ENCODE results near the gene DPP9.

DNA sequence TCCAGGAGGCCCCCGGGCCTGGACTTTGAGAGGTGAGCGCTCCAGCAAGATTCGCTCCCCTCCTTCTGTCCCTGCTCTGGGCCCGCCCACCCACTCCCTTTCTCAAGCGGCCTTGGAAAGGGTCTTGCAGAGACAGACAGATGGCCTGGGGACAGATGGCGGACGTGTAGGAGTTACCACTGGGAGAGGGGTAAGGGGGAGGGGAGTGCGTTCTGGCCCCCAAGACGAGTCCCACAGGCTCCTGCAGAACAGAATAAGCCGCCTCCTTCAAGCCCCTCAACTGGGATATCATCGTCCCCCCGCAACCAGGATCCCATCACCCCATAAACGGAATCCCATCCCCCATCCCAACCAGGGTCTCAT is 87.9 kb downstream of the DPP9 start:
- TF ChIP-seq, protein P1, sequence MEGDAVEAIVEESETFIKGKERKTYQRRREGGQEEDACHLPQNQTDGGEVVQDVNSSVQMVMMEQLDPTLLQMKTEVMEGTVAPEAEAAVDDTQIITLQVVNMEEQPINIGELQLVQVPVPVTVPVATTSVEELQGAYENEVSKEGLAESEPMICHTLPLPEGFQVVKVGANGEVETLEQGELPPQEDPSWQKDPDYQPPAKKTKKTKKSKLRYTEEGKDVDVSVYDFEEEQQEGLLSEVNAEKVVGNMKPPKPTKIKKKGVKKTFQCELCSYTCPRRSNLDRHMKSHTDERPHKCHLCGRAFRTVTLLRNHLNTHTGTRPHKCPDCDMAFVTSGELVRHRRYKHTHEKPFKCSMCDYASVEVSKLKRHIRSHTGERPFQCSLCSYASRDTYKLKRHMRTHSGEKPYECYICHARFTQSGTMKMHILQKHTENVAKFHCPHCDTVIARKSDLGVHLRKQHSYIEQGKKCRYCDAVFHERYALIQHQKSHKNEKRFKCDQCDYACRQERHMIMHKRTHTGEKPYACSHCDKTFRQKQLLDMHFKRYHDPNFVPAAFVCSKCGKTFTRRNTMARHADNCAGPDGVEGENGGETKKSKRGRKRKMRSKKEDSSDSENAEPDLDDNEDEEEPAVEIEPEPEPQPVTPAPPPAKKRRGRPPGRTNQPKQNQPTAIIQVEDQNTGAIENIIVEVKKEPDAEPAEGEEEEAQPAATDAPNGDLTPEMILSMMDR (conservative IDR thresholded peaks at IDR 0.05; ENCODE audit: low read depth, low read length): no peak
- no peak for TF ChIP-seq EZH2 (IDR thresholded peaks at IDR 0.05; ENCODE audit: low read length, unreplicated experiment)
